ENCODE measurements around the gene SELENOO. TPM values are rescaled to one million over a fixed set of nuclear protein-coding genes. Genes with fewer than 3 reads are reported as not detected.
A peak's percentile ranks its signal among the peaks of the same experiment; 100 is the strongest.

Gene SELENOO
- total RNA-seq, 1 donor from 2014 or later, result 12.0 TPM

GRCh38 chr22:50260434-50260800 is 59.6 kb downstream of the SELENOO start:
- no peak for DNase-seq (ENCODE audit: low read depth)
- H3K27me3 ChIP-seq (ENCODE audit: control insufficient read depth, insufficient read depth, low read length), result no peaks in the 10 kb centered on the region
- TF ChIP-seq, protein P1, sequence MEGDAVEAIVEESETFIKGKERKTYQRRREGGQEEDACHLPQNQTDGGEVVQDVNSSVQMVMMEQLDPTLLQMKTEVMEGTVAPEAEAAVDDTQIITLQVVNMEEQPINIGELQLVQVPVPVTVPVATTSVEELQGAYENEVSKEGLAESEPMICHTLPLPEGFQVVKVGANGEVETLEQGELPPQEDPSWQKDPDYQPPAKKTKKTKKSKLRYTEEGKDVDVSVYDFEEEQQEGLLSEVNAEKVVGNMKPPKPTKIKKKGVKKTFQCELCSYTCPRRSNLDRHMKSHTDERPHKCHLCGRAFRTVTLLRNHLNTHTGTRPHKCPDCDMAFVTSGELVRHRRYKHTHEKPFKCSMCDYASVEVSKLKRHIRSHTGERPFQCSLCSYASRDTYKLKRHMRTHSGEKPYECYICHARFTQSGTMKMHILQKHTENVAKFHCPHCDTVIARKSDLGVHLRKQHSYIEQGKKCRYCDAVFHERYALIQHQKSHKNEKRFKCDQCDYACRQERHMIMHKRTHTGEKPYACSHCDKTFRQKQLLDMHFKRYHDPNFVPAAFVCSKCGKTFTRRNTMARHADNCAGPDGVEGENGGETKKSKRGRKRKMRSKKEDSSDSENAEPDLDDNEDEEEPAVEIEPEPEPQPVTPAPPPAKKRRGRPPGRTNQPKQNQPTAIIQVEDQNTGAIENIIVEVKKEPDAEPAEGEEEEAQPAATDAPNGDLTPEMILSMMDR (IDR thresholded peaks at IDR 0.05; ENCODE audit: insufficient read depth, low read length, poor library complexity, severe bottlenecking), result no peak
- peak overlapping the region; percentile 50 for H3K4me3 ChIP-seq (ENCODE audit: low read depth, low read length)
- H3K36me3 ChIP-seq (ENCODE audit: control insufficient read depth, insufficient read depth, low read length), result peaks cover 1% of the 10 kb centered on the region

GRCh38 chr22:50260801-50261614 is 60.2 kb downstream of the SELENOO start:
- DNase-seq (ENCODE audit: low read depth), result no peak

DNA sequence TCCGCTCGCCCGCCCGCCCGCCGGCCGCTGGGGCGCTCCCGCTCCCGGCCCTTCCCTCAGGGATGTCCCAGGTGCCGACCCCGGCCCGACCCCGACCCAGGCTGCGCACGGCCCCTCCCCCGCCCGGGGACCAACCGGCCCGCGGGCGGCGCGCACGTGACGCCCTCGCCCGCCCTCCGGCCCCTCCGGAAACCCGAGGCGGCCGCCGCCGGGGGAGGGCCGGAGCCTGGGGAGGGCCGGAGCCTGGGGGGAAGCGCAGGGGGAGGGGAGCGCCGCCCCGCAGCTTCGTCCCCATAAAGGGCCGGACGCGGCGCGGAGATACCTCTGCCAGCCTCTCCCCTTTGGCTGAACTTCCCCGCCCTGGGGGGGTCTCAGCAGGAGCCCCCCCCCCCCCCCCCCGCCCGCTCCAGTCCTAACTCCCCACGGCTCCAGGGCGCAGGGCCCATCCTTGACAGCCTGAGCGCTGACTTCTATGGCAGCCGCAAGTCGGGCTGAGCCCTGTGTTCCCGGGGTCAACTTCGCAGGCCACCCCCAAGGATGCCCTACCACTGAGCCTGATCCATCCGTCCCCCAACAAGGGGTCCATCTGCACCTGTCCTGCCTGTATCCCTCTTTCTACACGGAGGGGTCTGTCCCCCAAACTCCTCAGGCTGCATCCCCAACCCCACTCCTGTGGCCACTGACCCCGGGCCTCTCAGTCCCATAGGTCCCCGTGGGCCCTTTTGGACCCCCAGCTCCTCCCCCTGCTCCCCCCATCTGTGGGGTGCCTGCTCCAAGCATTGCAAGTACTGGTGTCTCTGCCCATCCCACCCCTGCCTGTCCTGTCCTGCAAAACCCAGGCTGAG is 61.0 kb downstream of the SELENOO start, which contains the start of gene MAPK12:
Gene MAPK12 (minus strand): TSS at position 69 of the 845 bp plus-strand sequence. CDS start 174 bp downstream, outside the sequence.
- TF ChIP-seq, protein P1 (IDR thresholded peaks at IDR 0.05; ENCODE audit: insufficient read depth, low read length, poor library complexity, severe bottlenecking), result no peak
- peaks cover 1% of the 10 kb centered on the region for H3K36me3 ChIP-seq (ENCODE audit: control insufficient read depth, insufficient read depth, low read length)
- DNase-seq (ENCODE audit: low read depth), result no peak
- H3K4me3 ChIP-seq (ENCODE audit: low read depth, low read length), result peak within 1 kb of the TSS; percentile 50
- no peaks in the 10 kb centered on the region for H3K27me3 ChIP-seq (ENCODE audit: control insufficient read depth, insufficient read depth, low read length)

More at GRCh38 chr22:50260801-50261614, 60.2 kb downstream of the SELENOO start:
- TF ChIP-seq, protein P1 (IDR thresholded peaks at IDR 0.05; ENCODE audit: insufficient read depth, low read length, poor library complexity, severe bottlenecking), result no peak
- peaks cover 1% of the 10 kb centered on the region for H3K36me3 ChIP-seq (ENCODE audit: control insufficient read depth, insufficient read depth, low read length)
- H3K27me3 ChIP-seq (ENCODE audit: control insufficient read depth, insufficient read depth, low read length), result no peaks in the 10 kb centered on the region
- peak overlapping the region; percentile 50 for H3K4me3 ChIP-seq (ENCODE audit: low read depth, low read length)

- Histone ChIP-seq H3K4me3 (ENCODE audit: low read depth, low read length) (no peak overlapping the region), H3K27me3 (ENCODE audit: control insufficient read depth, insufficient read depth, low read length) (peaks cover 5% of the 10 kb centered on the region), H3K36me3 (ENCODE audit: control insufficient read depth, insufficient read depth, low read length) (no peaks in the 10 kb centered on the region)
- TF ChIP-seq, protein P1 (IDR thresholded peaks at IDR 0.05; ENCODE audit: insufficient read depth, low read length, poor library complexity, severe bottlenecking), result no peak
- no peak for DNase-seq (ENCODE audit: low read depth)
Measured at GRCh38 chr22:50262460-50262911, 61.7 kb downstream of the SELENOO start.

GRCh38 chr22:50262973-50263617 is 62.3 kb downstream of the SELENOO start:
- TF ChIP-seq, protein P1 (IDR thresholded peaks at IDR 0.05; ENCODE audit: insufficient read depth, low read length, poor library complexity, severe bottlenecking), result no peak
- no peak overlapping the region for H3K4me3 ChIP-seq (ENCODE audit: low read depth, low read length)
- peaks cover 5% of the 10 kb centered on the region for H3K27me3 ChIP-seq (ENCODE audit: control insufficient read depth, insufficient read depth, low read length)
- H3K36me3 ChIP-seq (ENCODE audit: control insufficient read depth, insufficient read depth, low read length), result no peaks in the 10 kb centered on the region
- no peak for DNase-seq (ENCODE audit: low read depth)
